OCI-LY3 (cell line): Measurements from ENCODE around the gene FBXO11.

Experiments
- H2AFZ ChIP-seq: fragments of 200-600, 300-600 bp; shearing (Covaris generic); 2 replicates; pipeline ENCODE4 v1.6.0; 2014; ENCODE audit warnings: antibody characterized with exemption, low read depth, low read length
- H3K27ac ChIP-seq: fragments of 200-600, 300-600 bp; sonication (generic); 2 replicates; pipeline ENCODE4 v1.5.1; 2014; ENCODE audit warnings: mild to moderate bottlenecking, low read length, moderate library complexity, mixed read lengths
- H3K27me3 ChIP-seq: fragments of 200-600, 300-600 bp; sonication (generic); 2 replicates; pipeline ENCODE4 v1.6.1; 2014; ENCODE audit warnings: low read depth, low read length, mixed read lengths
- H3K36me3 ChIP-seq: fragments of 200-600, 300-600 bp; sonication (generic); replicated peaks from 2 replicates; pipeline ENCODE3; 2014; ENCODE audit warnings: low read depth, low read length, mixed read lengths
- H3K4me1 ChIP-seq: fragments of 300-600, 200-600 bp; sonication (generic); 2 replicates; pipeline ENCODE4 v1.6.1; 2014; ENCODE audit warnings: low read length, mixed read lengths
- H3K4me2 ChIP-seq: fragments of 200-600, 300-600 bp; sonication (generic); 2 replicates; pipeline ENCODE4 v1.6.1; 2014; ENCODE audit warnings: low read length, mixed read lengths
- H3K4me3 ChIP-seq: fragments of 300-600, 200-600 bp; sonication (generic); 2 replicates; pipeline ENCODE4 v1.5.1; 2014; ENCODE audit warnings: antibody characterized with exemption, mild to moderate bottlenecking, low read length, moderate library complexity
- H3K79me2 ChIP-seq: fragments of 300-600, 200-600 bp; shearing (Covaris generic); 2 replicates; pipeline ENCODE4 v1.6.1; 2014; ENCODE audit warnings: mild to moderate bottlenecking, low read length, mixed read lengths
- H3K9ac ChIP-seq: fragments of 300-600, 200-600 bp; shearing (Covaris generic); 2 replicates; pipeline ENCODE4 v1.6.0; 2014; ENCODE audit warnings: mild to moderate bottlenecking, low read length, moderate library complexity
- H3K9me3 ChIP-seq: fragments of 200-600, 300-600 bp; shearing (Covaris generic); 2 replicates; pipeline ENCODE4 v1.6.1; 2014; ENCODE audit warnings: low read length, mixed read lengths; ENCODE audit not compliant: insufficient read depth
- H4K20me1 ChIP-seq: fragments of 200-600, 300-600 bp; sonication (generic); 2 replicates; pipeline ENCODE4 v1.6.1; 2016; ENCODE audit warnings: low read length, mixed read lengths; ENCODE audit not compliant: insufficient read depth
- CTCF ChIP-seq: fragments of 200-600, 300-600 bp; sonication (generic); IDR thresholded peaks from 2 replicates; pipeline ENCODE4 v1.5.1; 2014; ENCODE audit warnings: antibody characterized with exemption, low read length, low read depth
- EZH2phosphoT487 ChIP-seq: fragments of 200-600 bp; shearing (Covaris generic); IDR thresholded peaks from 2 replicates; pipeline ENCODE4 v1.6.1; 2018; ENCODE audit warnings: antibody characterized with exemption, mixed run types, low read depth

Gene FBXO11

GRCh38 chr2:47908682-47909081 is 2.4 kb upstream of the FBXO11 start:
- Histone ChIP-seq H3K4me1 (peaks cover 9% of the 10 kb centered on the region), H3K4me3 (no peak overlapping the region), H3K27ac (no peak overlapping the region), H3K79me2 (peaks cover 21% of the 10 kb centered on the region), H3K9me3 (no peaks in the 10 kb centered on the region), H3K27me3 (no peaks in the 10 kb centered on the region), H4K20me1 (peaks cover 8% of the 10 kb centered on the region), H2AFZ (no peak overlapping the region), H3K9ac (no peak overlapping the region), H3K36me3 (no peaks in the 10 kb centered on the region), H3K4me2 (no peak overlapping the region)
- TF ChIP-seq EZH2phosphoT487, result no peak
- no peak for TF ChIP-seq CTCF

GRCh38 chr2:47907039-47907781 is 912 bp upstream of the FBXO11 start:
- peaks cover 36% of the 10 kb centered on the region for H3K79me2 ChIP-seq
- TF ChIP-seq CTCF (no peak), EZH2phosphoT487 (no peak)
- peak overlapping the region; percentile 95 for H3K4me2 ChIP-seq
- H4K20me1 ChIP-seq, result peaks cover 23% of the 10 kb centered on the region
- H3K4me3 ChIP-seq, result peak overlapping the region; percentile 81
- no peaks in the 10 kb centered on the region for H3K9me3 ChIP-seq
- H2AFZ ChIP-seq, result peak overlapping the region; percentile 80
- no peaks in the 10 kb centered on the region for H3K36me3 ChIP-seq
- H3K9ac ChIP-seq, result peak overlapping the region; percentile 74
- no peaks in the 10 kb centered on the region for H3K27me3 ChIP-seq
- peak overlapping the region; percentile 90 for H3K27ac ChIP-seq
- H3K4me1 ChIP-seq, result peaks cover 18% of the 10 kb centered on the region

DNA sequence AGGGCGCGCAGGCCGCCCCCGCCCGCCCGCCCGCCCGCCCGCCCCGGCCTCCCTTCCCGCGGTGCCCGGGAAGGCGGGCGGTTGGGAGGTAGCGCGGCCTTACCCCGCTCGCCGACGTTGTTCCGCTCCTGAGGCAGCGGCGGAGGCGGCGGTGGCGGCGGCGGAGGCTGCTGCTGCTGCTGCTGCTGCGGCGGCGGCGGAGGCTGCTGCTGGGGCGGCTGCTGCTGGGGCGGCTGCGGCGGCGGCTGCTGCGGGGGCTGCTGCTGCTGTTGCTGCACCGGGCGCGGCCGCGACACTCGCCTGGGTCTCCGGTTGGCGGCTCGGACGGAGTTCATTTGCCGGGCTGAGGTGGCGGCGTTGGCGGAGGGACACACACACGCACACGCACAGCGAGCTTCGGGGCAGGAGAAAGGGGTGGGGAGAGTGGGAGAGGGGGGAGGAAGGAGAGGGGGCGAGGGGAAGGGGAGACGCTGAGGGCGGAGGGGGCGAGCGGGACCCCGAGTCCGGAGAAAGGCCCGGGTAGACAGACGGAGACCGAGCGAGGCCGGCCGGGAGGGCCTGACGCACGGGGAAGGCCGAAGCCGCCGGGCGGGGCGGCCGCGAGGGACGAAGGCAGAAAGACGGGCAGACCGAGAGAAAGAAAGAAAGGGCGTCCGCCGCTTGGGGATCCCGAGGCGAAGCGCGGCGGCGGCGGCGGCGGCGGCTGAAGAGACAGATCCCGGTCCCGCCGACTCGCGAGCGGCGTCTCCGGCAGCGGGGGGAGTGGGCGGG is 727 bp downstream of the FBXO11 start:
- no peak for TF ChIP-seq CTCF
- TF ChIP-seq EZH2phosphoT487, result no peak
- H3K79me2 ChIP-seq, result peaks cover 52% of the 10 kb centered on the region
- H3K4me2 ChIP-seq, result peak overlapping the region; percentile 39

More for the DNA sequence above, 727 bp downstream of the FBXO11 start:
- Histone ChIP-seq H3K36me3 (no peaks in the 10 kb centered on the region), H3K27ac (peak overlapping the region; percentile 88), H3K27me3 (no peaks in the 10 kb centered on the region), H3K9me3 (no peaks in the 10 kb centered on the region), H3K4me3 (peak overlapping the region; percentile 99), H3K4me1 (peaks cover 18% of the 10 kb centered on the region), H4K20me1 (peaks cover 33% of the 10 kb centered on the region), H3K9ac (peak overlapping the region; percentile 99), H2AFZ (no peak overlapping the region)
